ENCODE measurements around the gene KLRD1.
A peak's percentile ranks its signal among the peaks of the same experiment; 100 is the strongest.
"Not testable (repeated sequence)": the region's sequence is repeated elsewhere in the genome, so short reads cannot be mapped to it uniquely, and the experiment has no call there.

The KLRD1 gene

GRCh38 chr12:10307630-10308029, at the start of gene KLRD1:
Gene KLRD1, plus strand, starts transcription at chr12:10307870. Its CDS starts 208 bp downstream, at chr12:10308078.
- no peak for DNase-seq (ENCODE audit: low read depth in 1 of 2, low spot score in 1 of 2)

GRCh38 chr12:10260927-10261326, 46.7 kb upstream of the KLRD1 start:
- DNase-seq (ENCODE audit: low read depth in 1 of 2, low spot score in 1 of 2): no peak

- DNase-seq (ENCODE audit: low read depth in 1 of 2, low spot score in 1 of 2): no peak
Observed at GRCh38 chr12:10268037-10268436, 39.6 kb upstream of the KLRD1 start.

- no peak for DNase-seq (ENCODE audit: low read depth in 1 of 2, low spot score in 1 of 2)
Observed at GRCh38 chr12:10272467-10272866, 35.2 kb upstream of the KLRD1 start.

- DNase-seq (ENCODE audit: low read depth in 1 of 2, low spot score in 1 of 2): no peak
Observed at GRCh38 chr12:10276774-10277173, 30.9 kb upstream of the KLRD1 start.

GRCh38 chr12:10278104-10278503, 29.6 kb upstream of the KLRD1 start:
- no peak for DNase-seq (ENCODE audit: low read depth in 1 of 2, low spot score in 1 of 2)

- DNase-seq (ENCODE audit: low read depth in 1 of 2, low spot score in 1 of 2): no peak
Observed at GRCh38 chr12:10279937-10280336, 27.7 kb upstream of the KLRD1 start.

GRCh38 chr12:10283027-10283426, 24.6 kb upstream of the KLRD1 start:
- DNase-seq (ENCODE audit: low read depth in 1 of 2, low spot score in 1 of 2): no peak

- peak in 1 of 2 donors; percentile 12 for DNase-seq (ENCODE audit: low read depth in 1 of 2, low spot score in 1 of 2)
Observed at GRCh38 chr12:10285919-10286318, 21.8 kb upstream of the KLRD1 start.

- DNase-seq (ENCODE audit: low read depth in 1 of 2, low spot score in 1 of 2): no peak
Observed at GRCh38 chr12:10289005-10289754, 18.5 kb upstream of the KLRD1 start.

GRCh38 chr12:10291030-10291429, 16.6 kb upstream of the KLRD1 start:
- DNase-seq (ENCODE audit: low read depth in 1 of 2, low spot score in 1 of 2): no peak

GRCh38 chr12:10293151-10293550, 14.5 kb upstream of the KLRD1 start:
- DNase-seq (ENCODE audit: low read depth in 1 of 2, low spot score in 1 of 2): no peak

GRCh38 chr12:10293570-10294227, 14.0 kb upstream of the KLRD1 start:
- no peak for DNase-seq (ENCODE audit: low read depth in 1 of 2, low spot score in 1 of 2)

GRCh38 chr12:10301103-10301502, 6.6 kb upstream of the KLRD1 start:
- no peak for DNase-seq (ENCODE audit: low read depth in 1 of 2, low spot score in 1 of 2)

- DNase-seq (ENCODE audit: low read depth in 1 of 2, low spot score in 1 of 2): no peak
Observed at GRCh38 chr12:10304161-10304574, 3.5 kb upstream of the KLRD1 start.

- no peak for DNase-seq (ENCODE audit: low read depth in 1 of 2, low spot score in 1 of 2)
Observed at GRCh38 chr12:10305411-10305810, 2.3 kb upstream of the KLRD1 start.

- DNase-seq (ENCODE audit: low read depth in 1 of 2, low spot score in 1 of 2): no peak
Observed at GRCh38 chr12:10310926-10311720, 3.5 kb downstream of the KLRD1 start.

GRCh38 chr12:10319388-10319787, 11.7 kb downstream of the KLRD1 start:
- DNase-seq (ENCODE audit: low read depth in 1 of 2, low spot score in 1 of 2): no peak

- no peak for DNase-seq (ENCODE audit: low read depth in 1 of 2, low spot score in 1 of 2)
Observed at GRCh38 chr12:10320643-10321042, 13.0 kb downstream of the KLRD1 start.

- DNase-seq (ENCODE audit: low read depth in 1 of 2, low spot score in 1 of 2): not testable (repeated sequence)
Observed at GRCh38 chr12:10328691-10329090, 21.0 kb downstream of the KLRD1 start.

- DNase-seq (ENCODE audit: low read depth in 1 of 2, low spot score in 1 of 2): no peak
Observed at GRCh38 chr12:10331642-10332239, 24.1 kb downstream of the KLRD1 start.

Measured in activated CD4-positive, alpha-beta T cell treated with anti-CD3 and anti-CD28 coated beads, Interleukin-2, amount 50 U/mL, for 24 hours (primary cell).